Measurements from ENCODE around the gene DLAT.

The DLAT gene

GRCh38 chr11:112000703-112001102 lies 24.5 kb upstream of the DLAT start:
- H3K36me3 ChIP-seq (ENCODE audit: low read length) = no peaks in the 10 kb centered on the region
- H3K27me3 ChIP-seq (ENCODE audit: low read length) = no peaks in the 10 kb centered on the region
- H3K4me2 ChIP-seq (ENCODE audit: low read depth, low read length, poor library complexity, severe bottlenecking) = no peak overlapping the region
- H2AFZ ChIP-seq (ENCODE audit: low read depth, low read length, severe bottlenecking) = no peak overlapping the region
- no peaks in the 10 kb centered on the region for H3K9me2 ChIP-seq (replicated peaks; ENCODE audit: insufficient read depth, low read length)
- no peak overlapping the region for H3K9ac ChIP-seq (ENCODE audit: low read length)
- H3K79me2 ChIP-seq (ENCODE audit: insufficient read depth, low read length) = no peaks in the 10 kb centered on the region
- no peaks in the 10 kb centered on the region for H4K20me1 ChIP-seq (ENCODE audit: low read depth, low read length)
- no peaks in the 10 kb centered on the region for H3F3A ChIP-seq (ENCODE audit: insufficient read depth)
- no peak overlapping the region for H3K4me3 ChIP-seq (ENCODE audit: insufficient read depth, low read length, poor library complexity, severe bottlenecking)
- TF ChIP-seq EZH2phosphoT487 (conservative IDR thresholded peaks at IDR 0.05; ENCODE audit: low read length) (no peak), CTCF (IDR thresholded peaks at IDR 0.05; ENCODE audit: insufficient read depth, low read length, poor library complexity, severe bottlenecking) (no peak)
- H3K9me3 ChIP-seq (ENCODE audit: insufficient read depth, low read length) = no peaks in the 10 kb centered on the region
- H3K27ac ChIP-seq (ENCODE audit: low read depth, low read length) = no peak overlapping the region

- Histone ChIP-seq H2AFZ (ENCODE audit: low read depth, low read length, severe bottlenecking) (no peak overlapping the region), H3K36me3 (ENCODE audit: low read length) (no peaks in the 10 kb centered on the region), H3K79me2 (ENCODE audit: insufficient read depth, low read length) (no peaks in the 10 kb centered on the region), H3K4me3 (ENCODE audit: insufficient read depth, low read length, poor library complexity, severe bottlenecking) (no peak overlapping the region), H3K27ac (ENCODE audit: low read depth, low read length) (no peak overlapping the region), H3K4me2 (ENCODE audit: low read depth, low read length, poor library complexity, severe bottlenecking) (no peak overlapping the region), H3K9ac (ENCODE audit: low read length) (no peak overlapping the region), H3K27me3 (ENCODE audit: low read length) (no peaks in the 10 kb centered on the region), H3F3A (ENCODE audit: insufficient read depth) (no peaks in the 10 kb centered on the region), H4K20me1 (ENCODE audit: low read depth, low read length) (no peaks in the 10 kb centered on the region), H3K9me3 (ENCODE audit: insufficient read depth, low read length) (no peaks in the 10 kb centered on the region), H3K9me2 (replicated peaks; ENCODE audit: insufficient read depth, low read length) (no peaks in the 10 kb centered on the region)
- TF ChIP-seq EZH2phosphoT487 (conservative IDR thresholded peaks at IDR 0.05; ENCODE audit: low read length) (no peak), CTCF (IDR thresholded peaks at IDR 0.05; ENCODE audit: insufficient read depth, low read length, poor library complexity, severe bottlenecking) (no peak)
Measured at GRCh38 chr11:112002491-112003216, 22.6 kb upstream of the DLAT start.

- no peaks in the 10 kb centered on the region for H3K9me3 ChIP-seq (ENCODE audit: insufficient read depth, low read length)
- no peak overlapping the region for H3K4me2 ChIP-seq (ENCODE audit: low read depth, low read length, poor library complexity, severe bottlenecking)
- TF ChIP-seq EZH2phosphoT487 (conservative IDR thresholded peaks at IDR 0.05; ENCODE audit: low read length) (no peak), CTCF (IDR thresholded peaks at IDR 0.05; ENCODE audit: insufficient read depth, low read length, poor library complexity, severe bottlenecking) (peak; percentile 69)
- H4K20me1 ChIP-seq (ENCODE audit: low read depth, low read length) = no peaks in the 10 kb centered on the region
- H3K9me2 ChIP-seq (replicated peaks; ENCODE audit: insufficient read depth, low read length) = no peaks in the 10 kb centered on the region
- H3K27me3 ChIP-seq (ENCODE audit: low read length) = no peaks in the 10 kb centered on the region
- H3K36me3 ChIP-seq (ENCODE audit: low read length) = no peaks in the 10 kb centered on the region
- no peak overlapping the region for H2AFZ ChIP-seq (ENCODE audit: low read depth, low read length, severe bottlenecking)
- H3K9ac ChIP-seq (ENCODE audit: low read length) = no peak overlapping the region
- H3K4me3 ChIP-seq (ENCODE audit: insufficient read depth, low read length, poor library complexity, severe bottlenecking) = no peak overlapping the region
- H3K79me2 ChIP-seq (ENCODE audit: insufficient read depth, low read length) = no peaks in the 10 kb centered on the region
- H3F3A ChIP-seq (ENCODE audit: insufficient read depth) = no peaks in the 10 kb centered on the region
- no peak overlapping the region for H3K27ac ChIP-seq (ENCODE audit: low read depth, low read length)
Measured at GRCh38 chr11:112004389-112004788, 20.8 kb upstream of the DLAT start.
